K562 (cell line): ENCODE data around the gene TCF7. TPM values are rescaled to one million over a fixed set of nuclear protein-coding genes. Genes with fewer than 3 reads are reported as not detected.

Experiments used
- ATAC-seq: fragments of 200-7000 bp; cut with Tn5 transposase; 3 replicates; pipeline ENCODE4 v1.9.1; 2020; ENCODE audit warnings: moderate library complexity
- BruUV-seq: library from RNA; stranded (reverse); fragments of 400-500 nt; replicated peaks from 2 replicates; lab custom pipeline; 2021; lab: Mats Ljungman, UMichigan
- CTCF ChIA-PET: fragments of 300-600 bp; formaldehyde crosslinking; extraction: SDS; loops from one replicate; lab custom pipeline; 2021; ENCODE audit warnings: low intra/inter-chr PET ratio; lab: Yijun Ruan, JAX
- POLR2A ChIA-PET: fragments of 300-600, 350-650 bp; sonication (Branson Sonifier 250); formaldehyde crosslinking; extraction: SDS; loops from one replicate; lab custom pipeline; 2021; ENCODE audit warnings: antibody characterized with exemption, inconsistent platforms; lab: Yijun Ruan, JAX
- DNase-seq, 4 experiments: peaks; one replicate each; pipeline versions ENCODE4 v3.0.0 to v3.0.0-alpha.2; 2011 to 2018; ENCODE audit warnings: low spot score in 3 of 4, mixed read lengths in 3 of 4; ENCODE audit errors: extremely low read depth in 1 of 4
- FAIRE-seq: peaks from 2 replicates; lab custom pipeline; 2011; peaks lifted over from hg19 to GRCh38; lab: Jason Lieb, UNC
- H2AFZ ChIP-seq: 2 replicates; pipeline ENCODE4 v1.6.0; 2011; ENCODE audit warnings: low read depth, low read length, control low read depth, inconsistent platforms
- H3K27ac ChIP-seq: fragments of 200-600 bp; 3 replicates; pipeline ENCODE4 v1.8.0; 2011; ENCODE audit warnings: low read depth, mild to moderate bottlenecking, control low read depth, inconsistent platforms, low read length, moderate library complexity, mixed read lengths; ENCODE audit errors: extremely low read depth
- H3K27me3 ChIP-seq, 2 experiments: fragments of 300-600 bp in 1 of 2; 2 replicates in 1 of 2; 3 replicates in 1 of 2; pipeline versions ENCODE4 v1.6.0 to v1.8.0; 2011; ENCODE audit warnings: inconsistent platforms in 2 of 2, low read length in 2 of 2, mild to moderate bottlenecking in 1 of 2, mixed read lengths in 1 of 2, moderate library complexity in 1 of 2; ENCODE audit not compliant: control insufficient read depth in 2 of 2, insufficient read depth in 2 of 2
- H3K36me3 ChIP-seq: fragments of 300-600 bp; 3 replicates; pipeline ENCODE4 v1.8.0; 2011; ENCODE audit warnings: mild to moderate bottlenecking, low read length, inconsistent platforms; ENCODE audit not compliant: control insufficient read depth, insufficient read depth
- H3K4me1 ChIP-seq, 2 experiments: fragments of 200-600 bp in 1 of 2; replicated peaks in 1 of 2; 2 replicates in 1 of 2; 3 replicates in 1 of 2; pipeline versions ENCODE4 v1.5.1 to v1.8.0; 2011; ENCODE audit warnings: inconsistent platforms in 2 of 2, low read length in 2 of 2, mild to moderate bottlenecking in 1 of 2, mixed read lengths in 1 of 2, moderate library complexity in 1 of 2; ENCODE audit not compliant: control insufficient read depth in 2 of 2, insufficient read depth in 2 of 2
- H3K4me2 ChIP-seq: 2 replicates; pipeline ENCODE4 v1.6.1; 2011; ENCODE audit warnings: low read length, control low read depth, inconsistent platforms, mixed read lengths; ENCODE audit not compliant: insufficient read depth
- H3K4me3 ChIP-seq: fragments of 200-600 bp; sonication (generic), shearing (Covaris generic); 2 replicates; pipeline ENCODE4 v1.5.1; 2016; ENCODE audit warnings: control low read depth, inconsistent platforms
- H3K79me2 ChIP-seq: fragments of 200-600 bp; 3 replicates; pipeline ENCODE4 v1.8.0; 2011; ENCODE audit warnings: low read length, inconsistent platforms; ENCODE audit not compliant: control insufficient read depth, insufficient read depth
- H3K9ac ChIP-seq, 2 experiments: 2 replicates each; pipeline versions ENCODE4 v1.6.0 to v1.6.1; 2011; ENCODE audit warnings: low read depth in 2 of 2, low read length in 2 of 2, control low read depth in 1 of 2, inconsistent platforms in 1 of 2, mild to moderate bottlenecking in 1 of 2, mixed read lengths in 1 of 2; ENCODE audit not compliant: insufficient read depth in 1 of 2
- H3K9me1 ChIP-seq: one replicate; pipeline ENCODE4 v1.6.0; 2011; ENCODE audit warnings: inconsistent platforms, mild to moderate bottlenecking, low read length, moderate library complexity; ENCODE audit not compliant: control insufficient read depth, insufficient read depth
- H3K9me3 ChIP-seq: replicated peaks from 2 replicates; pipeline ENCODE4 v1.5.1; 2011; ENCODE audit warnings: low read depth, low read length, inconsistent platforms; ENCODE audit not compliant: control insufficient read depth, insufficient read depth
- H4K20me1 ChIP-seq: replicated peaks from 2 replicates; pipeline ENCODE4 v1.6.1; 2011; ENCODE audit warnings: low read length, inconsistent platforms, mixed read lengths; ENCODE audit not compliant: control insufficient read depth, insufficient read depth
- ATF1 ChIP-seq, 2 experiments: fragments of 450-650 bp in 1 of 2; IDR thresholded peaks; 2 replicates each; pipeline ENCODE4 v1.6.1; 2016; ENCODE audit warnings: missing compliant biosample characterization in 1 of 2, missing genetic modification characterization in 1 of 2
- EGR1 ChIP-seq: fragments of 450-650 bp; conservative IDR thresholded peaks from 2 replicates; pipeline ENCODE4 v1.6.1; 2017; ENCODE audit warnings: mild to moderate bottlenecking
- GABPB1 ChIP-seq: sonication (generic); formaldehyde crosslinking; IDR thresholded peaks from 2 replicates; pipeline ENCODE4 v1.8.0; 2022; ENCODE audit warnings: mild to moderate bottlenecking, missing genetic modification reagents
- KDM2B ChIP-seq: fragments of 250-450 bp; sonication (Bioruptor Pico); IDR thresholded peaks from 2 replicates; pipeline ENCODE4 v1.8.0; 2021; ENCODE audit warnings: mild to moderate bottlenecking, moderate library complexity
- PCBP2 ChIP-seq: fragments of 200-400 bp; formaldehyde crosslinking; IDR thresholded peaks from 2 replicates; pipeline ENCODE4 v1.6.1; 2018; ENCODE audit warnings: low read length, low read depth, mild to moderate bottlenecking, moderate library complexity; ENCODE audit not compliant: poor library complexity, severe bottlenecking
- PML ChIP-seq: IDR thresholded peaks from 2 replicates; pipeline ENCODE4 v1.6.1; 2012; ENCODE audit warnings: low read length, inconsistent platforms
- SMARCB1 ChIP-seq: IDR thresholded peaks from 2 replicates; pipeline ENCODE4 v1.6.1; 2011; ENCODE audit warnings: improper control_type of control experiment, low read depth; ENCODE audit not compliant: insufficient read length
- SRSF1 ChIP-seq: fragments of 200-400 bp; formaldehyde crosslinking; IDR thresholded peaks from 2 replicates; pipeline ENCODE4 v1.6.1; 2017; ENCODE audit warnings: mild to moderate bottlenecking, low read depth, low read length, moderate library complexity
- SRSF3 ChIP-seq: fragments of 200-400 bp; formaldehyde crosslinking; IDR thresholded peaks from 2 replicates; pipeline ENCODE4 v1.6.1; 2016; ENCODE audit warnings: mild to moderate bottlenecking, low read length, moderate library complexity; ENCODE audit not compliant: insufficient read depth
- ZBED1 ChIP-seq: IDR thresholded peaks from 2 replicates; pipeline ENCODE4 v1.6.1; 2014
- ZNF124 ChIP-seq: sonication (generic); formaldehyde crosslinking; IDR thresholded peaks from 2 replicates; pipeline ENCODE4 v1.8.1; 2022; ENCODE audit warnings: missing genetic modification reagents
- ZNF217 ChIP-seq: sonication (generic); formaldehyde crosslinking; IDR thresholded peaks from 2 replicates; pipeline ENCODE4 v1.8.0; 2022; ENCODE audit warnings: mild to moderate bottlenecking, missing genetic modification reagents
- ZNF263 ChIP-seq: sonication (generic); formaldehyde crosslinking; IDR thresholded peaks from 2 replicates; pipeline ENCODE4 v1.8.0; 2022; ENCODE audit warnings: mild to moderate bottlenecking, missing genetic modification reagents, borderline replicate concordance
- ZNF76 ChIP-seq: fragments of 250-450 bp; sonication (Bioruptor Pico); IDR thresholded peaks from 2 replicates; pipeline ENCODE4 v1.4.0; 2020; ENCODE audit warnings: mild to moderate bottlenecking, moderate library complexity, borderline replicate concordance
- WGBS: fragments of 100-300 bp; shearing (Covaris generic); methylation state at CpG from one replicate; pipeline ENCODE4 v1.1.6; 2016; ENCODE audit warnings: low coverage, mixed read lengths; ENCODE audit not compliant: insufficient coverage; ENCODE audit errors: missing lambda C conversion rate; 5-methylcytosine and 5-hydroxymethylcytosine counted together
- in situ Hi-C: fragments of 300-500 bp; cut with MboI; formaldehyde crosslinking; loops from 4 replicates; pipeline ENCODE4 v1.15.0; 2018; ENCODE audit warnings: inconsistent platforms, mixed read lengths
- intact Hi-C: fragments of 100-400 bp; cut with micrococcal nuclease; formaldehyde crosslinking; loops from 2 replicates; pipeline ENCODE4 v1.14.2; 2022
- polyA plus RNA-seq, 8 experiments: library from polyadenylated mRNA; depleted of rRNA in 4 of 8; stranded (reverse) in 5 of 8; unstranded in 3 of 8; fragments of >200 nt; fragmentation: Nextera tagmentation in 2 of 8; fragmentation: Illumina TruSeq in 1 of 8; extraction: Ambion mirVana in 2 of 8; extraction: Trizol in 1 of 8; gene quantifications; 2 replicates each; pipeline versions ENCODE4 v1.2.1 to v1.2.3, GENCODE V29; 2011 to 2014; ENCODE audit warnings: inconsistent platforms in 1 of 8, missing spikeins in 1 of 8
- small RNA-seq: library from RNA; depleted of rRNA; stranded (forward); fragments of <200 nt; gene quantifications from one replicate; pipeline ENCODE3, GENCODE V24; 2014
- total RNA-seq, 7 experiments: library from RNA; depleted of rRNA in 6 of 7; stranded (reverse); fragments of >200 nt in 6 of 7; fragmentation: Illumina TruSeq in 2 of 7; extraction: Trizol in 2 of 7; gene quantifications; 2 replicates each; pipeline versions ENCODE4 v1.2.1 to v1.2.3, GENCODE V29; 2011 to 2021; ENCODE audit warnings: low replicate concordance in 1 of 7

TCF7 gene
- total and polyA plus RNA-seq, 9 of the 15 experiments (the other 6 are each of a cell fraction or from before 2014, with no cell fraction given), result 1.6 to 14.9 (median 4.2) TPM

GRCh38 chr5:134195666-134196065, 81.2 kb downstream of the TCF7 start:
- no peaks in the 10 kb centered on the region; the same call in 1 of the 2 replicates for H4K20me1 ChIP-seq
- H2AFZ ChIP-seq, result no peak overlapping the region
- TF ChIP-seq ZNF217 (CRISPR knock-in tag) (no peak), EGR1 (no peak), PML (no peak), ZNF124 (CRISPR knock-in tag) (no peak), PCBP2 (no peak), ATF1 (CRISPR knock-in tag; IDR thresholded peaks at IDR 0.05) (no peak), ATF1 (tag; IDR thresholded peaks at IDR 0.05) (no peak), KDM2B (no peak), SRSF3 (no peak), ZNF76 (CRISPR knock-in tag) (no peak), SMARCB1 (no peak), ZBED1 (no peak), ZNF263 (no peak), SRSF1 (no peak), GABPB1 (CRISPR knock-in tag) (no peak)
- no peaks in the 10 kb centered on the region for H3K27me3 ChIP-seq
- no peaks in the 10 kb centered on the region for H3K4me1 ChIP-seq
- ChIA-PET POLR2A (interaction anchor here (0.7 to 2.5 kb wide), 6 partner anchors 10 to 27 kb away, joined by 3 to 8 read pairs (median 4); no protein-coding TSS in a partner anchor), CTCF (interaction anchor here (1.0 kb wide), 1 partner anchor 94 kb away, joined by 3 read pairs; no protein-coding TSS in a partner anchor)
- no peaks in the 10 kb centered on the region for H3K79me2 ChIP-seq
- 46% methylated on average over 5 of the region's 5 CpGs for WGBS
- H3K9ac ChIP-seq, result no peak overlapping the region
- BruUV-seq, result no TSS peak
- no peak for ATAC-seq
- peaks cover 55% of the 10 kb centered on the region for H3K36me3 ChIP-seq
- H3K9me1 ChIP-seq, result no peaks in the 10 kb centered on the region
- no peaks in the 10 kb centered on the region for H3K9me3 ChIP-seq
- no peak overlapping the region for H3K27ac ChIP-seq
- H3K4me2 ChIP-seq, result no peak overlapping the region
- in situ Hi-C loops (no loop called here), intact Hi-C loops (no loop called here)
- DNase-seq, result no peak
- FAIRE-seq, result no peak
- no peak overlapping the region for H3K4me3 ChIP-seq

Small RNA genes lying within 50 kb of the gene (small RNA-seq; reads per million reads assigned to genes)
- gene AC008608.1, result not detected

Other genes with a start within 250 kb of the TCF7 start
- 23.3 and 28.2 TPM in 2 replicates for gene C5orf15, start 146.1 kb upstream of the TCF7 start, total RNA-seq (2014; rRNA removed)
- 44.0 and 45.6 TPM in 2 replicates for gene C5orf15, start 146.1 kb upstream of the TCF7 start, total RNA-seq (2014; rRNA removed; fragmentation: Illumina TruSeq; extraction: Trizol)
- 35.5 and 36.3 TPM in 2 replicates for gene C5orf15, start 146.1 kb upstream of the TCF7 start, total RNA-seq (2015; rRNA removed; fragmentation: Illumina TruSeq; extraction: Trizol)
- gene C5orf15, start 146.1 kb upstream of the TCF7 start, total RNA-seq (2021), result 22.7 and 24.0 TPM in 2 replicates
- gene C5orf15, start 146.1 kb upstream of the TCF7 start, polyA plus RNA-seq (2011; rRNA removed), result 50.7 and 52.0 TPM in 2 replicates
- 46.4 and 49.8 TPM in 2 replicates for gene C5orf15, start 146.1 kb upstream of the TCF7 start, polyA plus RNA-seq (2014; fragmentation: Illumina TruSeq; extraction: Trizol)
- 10 to 100 TPM; 30.0 to 32.5 TPM for gene C5orf15, start 146.1 kb upstream of the TCF7 start, polyA plus RNA-seq (2014; fragmentation: Nextera tagmentation; extraction: Ambion mirVana)
- 35.7 and 40.2 TPM in 2 replicates for gene C5orf15, start 146.1 kb upstream of the TCF7 start, polyA plus RNA-seq (2014; rRNA removed)
- gene VDAC1, start 109.7 kb upstream of the TCF7 start, total RNA-seq (2014; rRNA removed), result 224 and 228 TPM in 2 replicates
- 366 and 402 TPM in 2 replicates for gene VDAC1, start 109.7 kb upstream of the TCF7 start, total RNA-seq (2014; rRNA removed; fragmentation: Illumina TruSeq; extraction: Trizol)
- 319 and 320 TPM in 2 replicates for gene VDAC1, start 109.7 kb upstream of the TCF7 start, total RNA-seq (2015; rRNA removed; fragmentation: Illumina TruSeq; extraction: Trizol)
- gene VDAC1, start 109.7 kb upstream of the TCF7 start, total RNA-seq (2021), result 257 and 267 TPM in 2 replicates
- gene VDAC1, start 109.7 kb upstream of the TCF7 start, polyA plus RNA-seq (2011; rRNA removed), result 155 and 168 TPM in 2 replicates
- 343 and 365 TPM in 2 replicates for gene VDAC1, start 109.7 kb upstream of the TCF7 start, polyA plus RNA-seq (2014; fragmentation: Illumina TruSeq; extraction: Trizol)
- 100 to 1,000 TPM; 293 to 301 TPM for gene VDAC1, start 109.7 kb upstream of the TCF7 start, polyA plus RNA-seq (2014; fragmentation: Nextera tagmentation; extraction: Ambion mirVana)
- 221 and 243 TPM in 2 replicates for gene VDAC1, start 109.7 kb upstream of the TCF7 start, polyA plus RNA-seq (2014; rRNA removed)
- 259 and 301 TPM in 2 replicates for gene SKP1, start 62.3 kb downstream of the TCF7 start, total RNA-seq (2014; rRNA removed)
- 655 and 748 TPM in 2 replicates for gene SKP1, start 62.3 kb downstream of the TCF7 start, total RNA-seq (2014; rRNA removed; fragmentation: Illumina TruSeq; extraction: Trizol)
- 621 and 639 TPM in 2 replicates for gene SKP1, start 62.3 kb downstream of the TCF7 start, total RNA-seq (2015; rRNA removed; fragmentation: Illumina TruSeq; extraction: Trizol)
- gene SKP1, start 62.3 kb downstream of the TCF7 start, total RNA-seq (2021), result 302 and 303 TPM in 2 replicates
- 471 and 627 TPM in 2 replicates for gene SKP1, start 62.3 kb downstream of the TCF7 start, polyA plus RNA-seq (2011; rRNA removed)
- 809 and 876 TPM in 2 replicates for gene SKP1, start 62.3 kb downstream of the TCF7 start, polyA plus RNA-seq (2014; fragmentation: Illumina TruSeq; extraction: Trizol)
- gene SKP1, start 62.3 kb downstream of the TCF7 start, polyA plus RNA-seq (2014; fragmentation: Nextera tagmentation; extraction: Ambion mirVana), result 1,000 to 10,000 TPM; 2,075 to 2,109 TPM
- gene SKP1, start 62.3 kb downstream of the TCF7 start, polyA plus RNA-seq (2014; rRNA removed), result 625 and 669 TPM in 2 replicates
- 237 and 254 TPM in 2 replicates for gene PPP2CA, start 111.4 kb downstream of the TCF7 start, total RNA-seq (2014; rRNA removed)
- gene PPP2CA, start 111.4 kb downstream of the TCF7 start, total RNA-seq (2014; rRNA removed; fragmentation: Illumina TruSeq; extraction: Trizol), result 109 and 129 TPM in 2 replicates
- 69.9 and 76.2 TPM in 2 replicates for gene PPP2CA, start 111.4 kb downstream of the TCF7 start, total RNA-seq (2015; rRNA removed; fragmentation: Illumina TruSeq; extraction: Trizol)
- gene PPP2CA, start 111.4 kb downstream of the TCF7 start, total RNA-seq (2021), result 190 and 194 TPM in 2 replicates
- gene PPP2CA, start 111.4 kb downstream of the TCF7 start, polyA plus RNA-seq (2011; rRNA removed), result 158 and 257 TPM in 2 replicates
- gene PPP2CA, start 111.4 kb downstream of the TCF7 start, polyA plus RNA-seq (2014; fragmentation: Illumina TruSeq; extraction: Trizol), result 90.3 and 94.9 TPM in 2 replicates
- gene PPP2CA, start 111.4 kb downstream of the TCF7 start, polyA plus RNA-seq (2014; fragmentation: Nextera tagmentation; extraction: Ambion mirVana), result 10 to 100 TPM; 23.0 to 24.8 TPM
- gene PPP2CA, start 111.4 kb downstream of the TCF7 start, polyA plus RNA-seq (2014; rRNA removed), result 149 and 211 TPM in 2 replicates